Endodermal cell (in vitro differentiated cells): ENCODE measurements around the gene VPREB3. TPM values are rescaled to one million over a fixed set of nuclear protein-coding genes. Genes with fewer than 3 reads are reported as not detected.
A peak's percentile ranks its signal among the peaks of the same experiment; 100 is the strongest.

Experiments
- DNase-seq: peaks from one replicate; pipeline ENCODE4 v3.0.0-alpha.2; 2017
- H3K27ac ChIP-seq: 2 replicates; pipeline ENCODE4 v1.5.1; 2013; ENCODE audit warnings: mild to moderate bottlenecking, low read depth, low read length, moderate library complexity
- H3K27me3 ChIP-seq: 2 replicates; pipeline ENCODE4 v1.6.1; 2013; ENCODE audit warnings: mild to moderate bottlenecking, low read length, moderate library complexity; ENCODE audit not compliant: insufficient read depth, control insufficient read depth, poor library complexity, severe bottlenecking
- H3K36me3 ChIP-seq: 2 replicates; pipeline ENCODE4 v1.7.0; 2013; ENCODE audit warnings: mild to moderate bottlenecking, low read length, moderate library complexity; ENCODE audit not compliant: control insufficient read depth, insufficient read depth
- H3K4me1 ChIP-seq: one replicate; pipeline ENCODE4 v1.7.0; 2013; ENCODE audit warnings: low read length; ENCODE audit not compliant: control insufficient read depth, insufficient read depth
- H3K4me3 ChIP-seq: 2 replicates; pipeline ENCODE4 v1.5.1; 2013; ENCODE audit warnings: mild to moderate bottlenecking, low read length, moderate library complexity
- H3K9ac ChIP-seq: 2 replicates; pipeline ENCODE4 v1.6.1; 2013; ENCODE audit warnings: mild to moderate bottlenecking, low read length, moderate library complexity; ENCODE audit not compliant: poor library complexity, severe bottlenecking; ENCODE audit errors: extremely low read depth
- H3K9me3 ChIP-seq: 2 replicates; pipeline ENCODE4 v1.6.1; 2013; ENCODE audit warnings: mild to moderate bottlenecking, low read length, moderate library complexity; ENCODE audit not compliant: control insufficient read depth
- H3K27ac Mint-ChIP-seq: 2 replicates; pipeline ENCODE4 v1.8.0; 2020; ENCODE audit warnings: mixed read lengths
- H3K27me3 Mint-ChIP-seq: 2 replicates; pipeline ENCODE4 v1.8.0; 2021; ENCODE audit warnings: mild to moderate bottlenecking, mixed read lengths; ENCODE audit not compliant: insufficient read depth
- H3K36me3 Mint-ChIP-seq: 2 replicates; pipeline ENCODE4 v1.8.0; 2020; ENCODE audit warnings: low read depth, mixed read lengths
- H3K4me1 Mint-ChIP-seq: 2 replicates; pipeline ENCODE4 v1.8.0; 2020; ENCODE audit warnings: mixed read lengths
- H3K4me3 Mint-ChIP-seq: 2 replicates; pipeline ENCODE4 v1.8.0; 2020; ENCODE audit warnings: mild to moderate bottlenecking, moderate library complexity, mixed read lengths
- H3K9me3 Mint-ChIP-seq: 2 replicates; pipeline ENCODE4 v1.8.0; 2020; ENCODE audit warnings: mild to moderate bottlenecking, mixed read lengths
- WGBS, 2 experiments: methylation state at CpG; one replicate each; pipeline versions ENCODE4 v1.1.5 to v1.1.7; 2013; ENCODE audit warnings: missing lambda C conversion rate in 2 of 2, mixed read lengths in 1 of 2; ENCODE audit not compliant: insufficient coverage in 1 of 2, insufficient read length in 1 of 2; 5-methylcytosine and 5-hydroxymethylcytosine counted together
- total RNA-seq, 2 donors: library from RNA; stranded (reverse); fragmentation: NEBNext Ultra II Directional in 1 of 2; extraction: Animal tissue kit (Norgen Biotek cat#: 25700) in 1 of 2; gene quantifications; 2 replicates in 1 of 2; 3 replicates in 1 of 2; pipeline ENCODE4 v1.2.1, GENCODE V29; 2021
- TF ChIP-seq, protein P1 (sequence below): fragments of 200-600 bp; sonication (generic); conservative IDR thresholded peaks from 2 replicates; pipeline ENCODE4 v1.5.0; 2021; ENCODE audit warnings: antibody characterized with exemption, mild to moderate bottlenecking

Gene VPREB3
- total RNA-seq, 2 donors from 2014 or later, result not detected

DNA sequence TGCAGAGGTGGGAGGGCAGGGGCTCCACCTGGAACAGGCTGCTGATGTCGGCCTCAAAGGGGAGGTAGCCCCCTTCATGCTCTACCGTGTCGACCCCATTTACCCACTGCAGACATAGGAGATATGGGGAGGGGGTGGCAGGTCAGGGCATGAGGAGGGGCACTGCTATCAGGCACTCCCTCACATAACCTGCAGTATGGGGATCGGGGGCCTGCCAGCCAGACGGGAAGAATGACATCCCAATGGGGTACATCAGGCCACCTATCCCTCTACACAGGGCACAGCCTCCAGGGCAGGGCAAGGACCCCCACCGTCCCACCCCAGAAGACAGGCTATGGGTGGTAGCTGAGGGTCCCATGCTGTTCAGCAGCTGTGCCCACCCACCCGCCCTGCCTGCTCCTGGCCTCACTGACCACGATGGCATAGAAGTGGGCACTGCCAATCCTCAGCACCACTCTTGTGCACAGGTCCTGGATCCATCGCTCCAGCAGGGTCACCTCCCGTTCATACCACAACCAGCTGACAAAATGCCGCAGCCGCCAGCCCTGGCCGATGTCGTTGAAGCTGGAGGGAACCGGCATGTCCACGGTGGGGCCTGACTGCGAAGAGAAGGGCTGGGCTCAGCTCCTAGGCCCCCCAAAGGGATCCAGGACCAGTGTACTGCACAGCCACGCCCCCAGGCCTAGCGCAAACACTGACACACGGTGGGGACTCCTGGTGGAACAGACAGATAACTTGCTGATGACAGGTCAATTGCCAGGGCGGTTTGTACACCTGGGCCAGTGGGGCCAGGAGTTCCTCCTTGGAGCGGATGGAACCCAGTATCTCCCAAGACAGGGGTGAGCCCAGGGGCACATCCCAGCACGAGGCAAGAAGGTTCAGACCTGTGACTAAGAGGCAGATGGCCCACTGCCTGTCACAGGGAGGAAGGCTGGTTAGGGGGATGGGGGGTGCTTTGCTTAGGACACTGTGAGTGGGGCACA, 39.3 kb downstream of the VPREB3 start:
- peaks cover 37% of the 10 kb centered on the region for H3K36me3 ChIP-seq
- WGBS, 2 experiments, result 92 to 93% methylated on average over 14 to 23 of the region's 23 CpGs
- no peaks in the 10 kb centered on the region for H3K4me1 Mint-ChIP-seq
- H3K27ac Mint-ChIP-seq, result no peak overlapping the region
- no peaks in the 10 kb centered on the region for H3K27me3 ChIP-seq
- no peak overlapping the region for H3K9ac ChIP-seq
- TF ChIP-seq, protein P1, sequence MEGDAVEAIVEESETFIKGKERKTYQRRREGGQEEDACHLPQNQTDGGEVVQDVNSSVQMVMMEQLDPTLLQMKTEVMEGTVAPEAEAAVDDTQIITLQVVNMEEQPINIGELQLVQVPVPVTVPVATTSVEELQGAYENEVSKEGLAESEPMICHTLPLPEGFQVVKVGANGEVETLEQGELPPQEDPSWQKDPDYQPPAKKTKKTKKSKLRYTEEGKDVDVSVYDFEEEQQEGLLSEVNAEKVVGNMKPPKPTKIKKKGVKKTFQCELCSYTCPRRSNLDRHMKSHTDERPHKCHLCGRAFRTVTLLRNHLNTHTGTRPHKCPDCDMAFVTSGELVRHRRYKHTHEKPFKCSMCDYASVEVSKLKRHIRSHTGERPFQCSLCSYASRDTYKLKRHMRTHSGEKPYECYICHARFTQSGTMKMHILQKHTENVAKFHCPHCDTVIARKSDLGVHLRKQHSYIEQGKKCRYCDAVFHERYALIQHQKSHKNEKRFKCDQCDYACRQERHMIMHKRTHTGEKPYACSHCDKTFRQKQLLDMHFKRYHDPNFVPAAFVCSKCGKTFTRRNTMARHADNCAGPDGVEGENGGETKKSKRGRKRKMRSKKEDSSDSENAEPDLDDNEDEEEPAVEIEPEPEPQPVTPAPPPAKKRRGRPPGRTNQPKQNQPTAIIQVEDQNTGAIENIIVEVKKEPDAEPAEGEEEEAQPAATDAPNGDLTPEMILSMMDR, result no peak
- H3K9me3 ChIP-seq, result no peaks in the 10 kb centered on the region
- no peak overlapping the region for H3K27ac ChIP-seq
- H3K27me3 Mint-ChIP-seq, result no peaks in the 10 kb centered on the region
- DNase-seq, result no peak
- peak overlapping the region; percentile 72 for H3K4me3 Mint-ChIP-seq
- peaks cover 34% of the 10 kb centered on the region for H3K36me3 Mint-ChIP-seq
- no peak overlapping the region for H3K4me3 ChIP-seq
- H3K9me3 Mint-ChIP-seq, result no peaks in the 10 kb centered on the region
- no peaks in the 10 kb centered on the region for H3K4me1 ChIP-seq

GRCh38 chr22:23713696-23714595, 40.3 kb downstream of the VPREB3 start:
- 93 to 96% methylated on average over 21 to 28 of the region's 28 CpGs for WGBS, 2 experiments
- TF ChIP-seq, protein P1, result no peak
- H3K9ac ChIP-seq, result no peak overlapping the region
- Mint-ChIP-seq H3K9me3 (no peaks in the 10 kb centered on the region), H3K36me3 (peaks cover 43% of the 10 kb centered on the region), H3K4me3 (no peak overlapping the region), H3K27me3 (no peaks in the 10 kb centered on the region), H3K27ac (no peak overlapping the region), H3K4me1 (no peaks in the 10 kb centered on the region)
- H3K4me3 ChIP-seq, result no peak overlapping the region
- no peaks in the 10 kb centered on the region for H3K4me1 ChIP-seq
- no peak for DNase-seq
- H3K27ac ChIP-seq, result no peak overlapping the region
- H3K9me3 ChIP-seq, result no peaks in the 10 kb centered on the region
- H3K36me3 ChIP-seq, result peaks cover 46% of the 10 kb centered on the region
- no peaks in the 10 kb centered on the region for H3K27me3 ChIP-seq

GRCh38 chr22:23712256-23712655, 42.0 kb downstream of the VPREB3 start:
- peaks cover 57% of the 10 kb centered on the region for H3K36me3 Mint-ChIP-seq
- Histone ChIP-seq H3K27me3 (no peaks in the 10 kb centered on the region), H3K9ac (no peak overlapping the region), H3K36me3 (peaks cover 61% of the 10 kb centered on the region), H3K9me3 (no peaks in the 10 kb centered on the region), H3K4me3 (no peak overlapping the region), H3K27ac (no peak overlapping the region), H3K4me1 (no peaks in the 10 kb centered on the region)
- no peak overlapping the region for H3K27ac Mint-ChIP-seq
- H3K9me3 Mint-ChIP-seq, result no peaks in the 10 kb centered on the region
- 90 to 97% methylated on average over 10 to 12 of the region's 12 CpGs for WGBS, 2 experiments
- DNase-seq, result no peak
- TF ChIP-seq, protein P1, result no peak
- no peak overlapping the region for H3K4me3 Mint-ChIP-seq
- H3K27me3 Mint-ChIP-seq, result no peaks in the 10 kb centered on the region
- H3K4me1 Mint-ChIP-seq, result no peaks in the 10 kb centered on the region
